HG03378 (cell line): ENCODE measurements around the gene SRSF10.

ENCODE experiments used
- ATAC-seq: cut with Tn5 transposase; IDR thresholded peaks from one replicate; pipeline ENCODE4 v1.9.1; 2021; ENCODE audit warnings: mild to moderate bottlenecking, moderate library complexity; ENCODE audit not compliant: unreplicated experiment

SRSF10 gene

DNA sequence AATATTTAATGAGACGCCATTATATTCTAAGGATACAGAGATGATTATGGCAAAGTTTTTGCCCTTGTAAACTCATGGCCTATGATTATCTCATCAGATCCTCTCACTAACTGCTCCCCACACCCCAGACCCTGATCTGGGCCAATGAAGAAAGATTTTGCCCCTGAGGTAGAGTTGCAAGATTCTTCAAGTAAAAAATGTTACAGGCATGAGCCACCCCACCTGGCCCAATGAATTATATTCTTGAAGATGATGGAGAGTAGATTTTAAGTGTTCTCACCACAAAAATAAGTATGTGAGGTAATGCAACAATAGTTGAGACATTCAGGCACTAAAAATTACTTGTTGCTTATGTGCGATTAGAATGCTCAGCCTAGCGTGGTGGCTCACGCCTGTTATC lies 65.2 kb downstream of the SRSF10 start:
- ATAC-seq, result no peak
